H1 (cell line): Measurements from ENCODE around the gene CDKL4. TPM values are rescaled to one million over a fixed set of nuclear protein-coding genes. Genes with fewer than 3 reads are reported as not detected.
A peak's percentile ranks its signal among the peaks of the same experiment; 100 is the strongest.

Experiments used
- CTCF ChIA-PET: fragments of 300-600 bp; sonication (Branson Sonifier 250); formaldehyde crosslinking; loops from one replicate; lab custom pipeline; 2021; ENCODE audit not compliant: partially characterized antibody; lab: Charles Lee
- POLR2A ChIA-PET: fragments of 300-600 bp; sonication (Branson Sonifier 250); formaldehyde crosslinking; loops from one replicate; lab custom pipeline; 2021; ENCODE audit warnings: inconsistent platforms; ENCODE audit not compliant: partially characterized antibody; lab: Charles Lee
- DNase-seq, 2 experiments: peaks; one replicate each; pipeline versions ENCODE4 v3.0.0 to v3.0.0-alpha.2; 2010 to 2022; ENCODE audit warnings: low spot score in 2 of 2, low read depth in 1 of 2, mixed read lengths in 1 of 2
- FAIRE-seq: peaks from 2 replicates; lab custom pipeline; 2011; peaks lifted over from hg19 to GRCh38; lab: Jason Lieb, UNC
- H2AFZ ChIP-seq: 2 replicates; pipeline ENCODE4 v1.8.1; 2012; ENCODE audit warnings: low read length, inconsistent platforms
- H2AK5ac ChIP-seq: 2 replicates; pipeline ENCODE4 v1.6.1; 2013; ENCODE audit warnings: low read depth, low read length
- H2BK120ac ChIP-seq: replicated peaks from 2 replicates; pipeline ENCODE3; 2013; ENCODE audit warnings: low read depth, low read length, inconsistent platforms
- H2BK12ac ChIP-seq: 2 replicates; pipeline ENCODE4 v1.6.1; 2013; ENCODE audit warnings: low read depth, low read length
- H2BK15ac ChIP-seq: 2 replicates; pipeline ENCODE4 v1.6.1; 2013; ENCODE audit warnings: low read length
- H2BK20ac ChIP-seq: 2 replicates; pipeline ENCODE4 v1.6.1; 2013; ENCODE audit warnings: low read length
- H2BK5ac ChIP-seq: 2 replicates; pipeline ENCODE4 v1.6.1; 2013; ENCODE audit warnings: low read depth, low read length
- H3K14ac ChIP-seq: 2 replicates; pipeline ENCODE4 v1.6.1; 2013; ENCODE audit warnings: inconsistent platforms; ENCODE audit not compliant: insufficient read length
- H3K18ac ChIP-seq: 2 replicates; pipeline ENCODE4 v1.6.1; 2013; ENCODE audit warnings: low read length; ENCODE audit errors: extremely low read depth
- H3K23ac ChIP-seq: 2 replicates; pipeline ENCODE4 v1.6.1; 2013; ENCODE audit warnings: inconsistent platforms; ENCODE audit not compliant: insufficient read length
- H3K23me2 ChIP-seq: 2 replicates; pipeline ENCODE4 v1.6.1; 2013; ENCODE audit warnings: low read depth, low read length
- H3K27ac ChIP-seq: 2 replicates; pipeline ENCODE4 v1.6.1; 2011; ENCODE audit warnings: low read depth, low read length, inconsistent platforms
- H3K27me3 ChIP-seq, 4 experiments: replicated peaks in 1 of 4; 1 replicate in 1 of 4; 2 replicates in 3 of 4; pipeline versions ENCODE4 v1.6.1 to v1.8.1; 2011 to 2013; ENCODE audit warnings: low read length in 3 of 4, mild to moderate bottlenecking in 3 of 4, inconsistent platforms in 2 of 4, mixed read lengths in 2 of 4, moderate library complexity in 1 of 4; ENCODE audit not compliant: control insufficient read depth in 3 of 4, insufficient read depth in 3 of 4; ENCODE audit errors: extremely low read depth in 1 of 4
- H3K36me3 ChIP-seq, 4 experiments: 2 replicates each; pipeline versions ENCODE4 v1.6.1 to v1.8.1; 2011 to 2013; ENCODE audit warnings: mild to moderate bottlenecking in 4 of 4, low read length in 3 of 4, moderate library complexity in 2 of 4, control low read depth in 1 of 4, inconsistent platforms in 1 of 4; ENCODE audit not compliant: insufficient read depth in 4 of 4, control insufficient read depth in 2 of 4
- H3K4ac ChIP-seq: replicated peaks from 2 replicates; pipeline ENCODE3; 2013; ENCODE audit warnings: low read length, low read depth, mixed read lengths, inconsistent platforms; ENCODE audit not compliant: insufficient read length
- H3K4me1 ChIP-seq, 4 experiments: replicated peaks in 1 of 4; 1 replicate in 1 of 4; 2 replicates in 3 of 4; pipeline versions ENCODE4 v1.6.1 to v1.8.1; 2011 to 2013; ENCODE audit warnings: low read length in 3 of 4, inconsistent platforms in 2 of 4, mixed read lengths in 1 of 4; ENCODE audit not compliant: insufficient read depth in 4 of 4, control insufficient read depth in 3 of 4
- H3K4me2 ChIP-seq, 2 experiments: 2 replicates each; pipeline versions ENCODE4 v1.6.1 to v1.8.1; 2011 to 2013; ENCODE audit warnings: low read depth in 2 of 2, low read length in 2 of 2, control low read depth in 1 of 2, inconsistent platforms in 1 of 2, mild to moderate bottlenecking in 1 of 2; ENCODE audit not compliant: insufficient read depth in 1 of 2
- H3K4me3 ChIP-seq, 4 experiments: fragments of 200-600, 300-600 bp in 1 of 4; sonication (generic), shearing (Covaris generic), sonication (Bioruptor Twin) in 1 of 4; 2 replicates each; pipeline versions ENCODE4 v1.5.1 to v1.8.1; 2011 to 2016; ENCODE audit warnings: low read length in 4 of 4, low read depth in 3 of 4, control low read depth in 2 of 4, inconsistent platforms in 2 of 4, mild to moderate bottlenecking in 2 of 4, mixed read lengths in 1 of 4, moderate library complexity in 1 of 4; ENCODE audit not compliant: insufficient read depth in 2 of 4; ENCODE audit errors: extremely low read depth in 1 of 4
- H3K56ac ChIP-seq: replicated peaks from 2 replicates; pipeline ENCODE3; 2013; ENCODE audit warnings: low read depth, mild to moderate bottlenecking, mixed read lengths, low read length, inconsistent platforms; ENCODE audit not compliant: insufficient read length
- H3K79me1 ChIP-seq: 2 replicates; pipeline ENCODE4 v1.6.1; 2013; ENCODE audit warnings: low read depth, low read length, control low read depth
- H3K79me2 ChIP-seq, 2 experiments: 2 replicates each; pipeline versions ENCODE4 v1.6.1 to v1.8.1; 2012 to 2013; ENCODE audit warnings: low read length in 2 of 2, mild to moderate bottlenecking in 2 of 2, inconsistent platforms in 1 of 2; ENCODE audit not compliant: insufficient read depth in 2 of 2, control insufficient read depth in 1 of 2
- H3K9ac ChIP-seq, 4 experiments: replicated peaks in 1 of 4; 1 replicate in 1 of 4; 2 replicates in 3 of 4; pipeline versions ENCODE4 v1.6.1 to v1.8.1; 2011 to 2013; ENCODE audit warnings: low read depth in 3 of 4, low read length in 3 of 4, control low read depth in 2 of 4, mild to moderate bottlenecking in 2 of 4, moderate library complexity in 2 of 4, inconsistent platforms in 1 of 4; ENCODE audit errors: extremely low read depth in 1 of 4
- H3K9me3 ChIP-seq, 2 experiments: 2 replicates each; pipeline versions ENCODE4 v1.6.1 to v1.8.1; 2012 to 2013; ENCODE audit warnings: mild to moderate bottlenecking in 2 of 2, moderate library complexity in 2 of 2, control low read depth in 1 of 2, inconsistent platforms in 1 of 2, low read depth in 1 of 2, low read length in 1 of 2, mixed read lengths in 1 of 2; ENCODE audit not compliant: insufficient read depth in 2 of 2
- H4K20me1 ChIP-seq, 2 experiments: replicated peaks in 1 of 2; 2 replicates each; pipeline versions ENCODE3 to v1.8.1; 2011 to 2013; ENCODE audit warnings: inconsistent platforms in 2 of 2, low read length in 2 of 2, mild to moderate bottlenecking in 1 of 2; ENCODE audit not compliant: insufficient read depth in 2 of 2, control insufficient read depth in 1 of 2
- H4K5ac ChIP-seq: 2 replicates; pipeline ENCODE4 v1.6.1; 2013; ENCODE audit warnings: low read length, low read depth, mixed read lengths, inconsistent platforms; ENCODE audit not compliant: insufficient read length
- H4K8ac ChIP-seq: 2 replicates; pipeline ENCODE4 v1.8.0; 2013; ENCODE audit warnings: mild to moderate bottlenecking, moderate library complexity, low read length, inconsistent platforms; ENCODE audit not compliant: insufficient read depth; ENCODE audit errors: extremely low read depth
- H4K91ac ChIP-seq: replicated peaks from 2 replicates; pipeline ENCODE3; 2013; ENCODE audit warnings: low read length, mixed read lengths, inconsistent platforms; ENCODE audit not compliant: insufficient read length
- BACH1 ChIP-seq: IDR thresholded peaks from 2 replicates; pipeline ENCODE4 v1.6.1; 2012; ENCODE audit warnings: low read length, improper control_type of control experiment
- CHD1 ChIP-seq: IDR thresholded peaks from 2 replicates; pipeline ENCODE4 v1.6.1; 2012; ENCODE audit warnings: low read depth, low read length, improper control_type of control experiment
- GTF2F1 ChIP-seq: IDR thresholded peaks from 2 replicates; pipeline ENCODE4 v1.6.1; 2012; ENCODE audit warnings: low read depth, low read length, improper control_type of control experiment, borderline replicate concordance
- MAFK ChIP-seq: IDR thresholded peaks from 2 replicates; pipeline ENCODE4 v1.6.1; 2012; ENCODE audit warnings: low read depth, mild to moderate bottlenecking, improper control_type of control experiment, low read length
- RBBP5 ChIP-seq: IDR thresholded peaks from 2 replicates; pipeline ENCODE4 v1.7.1; 2012; ENCODE audit warnings: low read depth, mild to moderate bottlenecking, inconsistent platforms, low read length, moderate library complexity, borderline replicate concordance
- RNF2 ChIP-seq: fragments of 200-900, 300-1000 bp; sonication (generic); IDR thresholded peaks from 2 replicates; pipeline ENCODE4 v1.7.1; 2016; ENCODE audit warnings: borderline replicate concordance, low read depth, mild to moderate bottlenecking, antibody characterized with exemption, low read length; ENCODE audit not compliant: poor library complexity, severe bottlenecking; ENCODE audit errors: missing control alignments
- SIX5 ChIP-seq: IDR thresholded peaks from 2 replicates; pipeline ENCODE4 v1.6.1; 2011; ENCODE audit warnings: mild to moderate bottlenecking, low read depth, low read length
- YY1 ChIP-seq: IDR thresholded peaks from 2 replicates; pipeline ENCODE4 v1.6.1; 2011; ENCODE audit warnings: low read depth, mild to moderate bottlenecking, low read length
- ZNF274 ChIP-seq: IDR thresholded peaks from 2 replicates; pipeline ENCODE4 v1.7.0; 2012; ENCODE audit warnings: low read length, borderline replicate concordance; ENCODE audit errors: extremely low read depth
- WGBS, 2 experiments: shearing (Covaris generic) in 1 of 2; methylation state at CpG; one replicate each; pipeline versions ENCODE4 v1.1.6 to v1.1.7; 2013 to 2015; ENCODE audit warnings: low lambda C conversion rate in 2 of 2, mixed read lengths in 2 of 2, inconsistent platforms in 1 of 2, low coverage in 1 of 2, missing lambda C conversion rate in 1 of 2; ENCODE audit not compliant: insufficient replicate concordance in 2 of 2, insufficient coverage in 1 of 2, insufficient read length in 1 of 2; ENCODE audit errors: extremely low coverage in 1 of 2, missing lambda C conversion rate in 1 of 2; 5-methylcytosine and 5-hydroxymethylcytosine counted together
- polyA plus RNA-seq, 7 experiments: library from polyadenylated mRNA; depleted of rRNA in 3 of 7; stranded (reverse) in 5 of 7; unstranded in 2 of 7; fragments of >200 nt in 5 of 7; fragments of 200-250 nt in 2 of 7; gene quantifications; 1 replicate in 5 of 7; 2 replicates in 1 of 7; 4 replicates in 1 of 7; pipeline versions ENCODE4 v1.2.1 to v1.2.3, GENCODE V29; 2011 to 2013; ENCODE audit warnings: missing spikeins in 2 of 7, mixed read lengths in 2 of 7
- total RNA-seq: library from RNA; stranded (reverse); fragmentation: NEBNext Ultra II Directional; extraction: Animal tissue kit (Norgen Biotek cat#: 25700); gene quantifications from 2 replicates; pipeline ENCODE4 v1.2.1, GENCODE V29; 2021

Gene CDKL4
- total and polyA plus RNA-seq, 2 of the 8 experiments (the other 6 are each of a cell fraction or from before 2014, with no cell fraction given) = not detected

- H3K18ac ChIP-seq = no peak overlapping the region
- no peaks in the 10 kb centered on the region for H3K79me1 ChIP-seq
- no peak overlapping the region for H4K91ac ChIP-seq
- WGBS, 2 experiments = 79% methylated on average over 5 of the region's 5 CpGs; no CpG with 5 or more reads in 1 of the 2 experiments
- H2AFZ ChIP-seq = peak overlapping the region; percentile 17; the same call in 1 of the 2 replicates
- TF ChIP-seq GTF2F1 (no peak), SIX5 (no peak), RNF2 (no peak), YY1 (no peak), MAFK (no peak), CHD1 (no peak), RBBP5 (no peak), BACH1 (no peak), ZNF274 (no peak)
- FAIRE-seq (no peak), DNase-seq (no peak)
- H2BK12ac ChIP-seq = no peak overlapping the region
- no peak overlapping the region for H2BK5ac ChIP-seq
- H3K56ac ChIP-seq = no peak overlapping the region
- CTCF ChIA-PET = interaction anchor here (0.9 to 1.4 kb wide), 2 partner anchors 68 to 94 kb away, joined by 3 to 5 read pairs; no protein-coding TSS in a partner anchor
- H3K4me2 ChIP-seq = no peak overlapping the region
- no peaks in the 10 kb centered on the region for H4K20me1 ChIP-seq
- no peak overlapping the region for H2BK20ac ChIP-seq
- H3K36me3 ChIP-seq = no peaks in the 10 kb centered on the region
- H2AK5ac ChIP-seq = no peak overlapping the region
- no peak overlapping the region for H3K27ac ChIP-seq
- H3K4ac ChIP-seq = no peak overlapping the region
- H3K23ac ChIP-seq = no peak overlapping the region
- no peaks in the 10 kb centered on the region for H3K4me1 ChIP-seq
- H3K23me2 ChIP-seq = no peaks in the 10 kb centered on the region
- no peak overlapping the region for H3K9ac ChIP-seq
- H3K14ac ChIP-seq = no peak overlapping the region
- no peaks in the 10 kb centered on the region for H3K27me3 ChIP-seq
- H2BK15ac ChIP-seq = no peak overlapping the region
- H2BK120ac ChIP-seq = no peak overlapping the region
- POLR2A ChIA-PET = no interaction called here
- H4K8ac ChIP-seq = no peak overlapping the region
- no peaks in the 10 kb centered on the region for H3K79me2 ChIP-seq
- no peak overlapping the region for H3K4me3 ChIP-seq
- no peak overlapping the region for H4K5ac ChIP-seq
- H3K9me3 ChIP-seq = no peaks in the 10 kb centered on the region
These were observed 108.0 kb downstream of the CDKL4 start for GRCh38 chr2:39135690-39136259.
